Measurements from ENCODE around the gene ZNF646.
A peak's percentile ranks its signal among the peaks of the same experiment; 100 is the strongest.

The ZNF646 gene

GRCh38 chr16:31063843-31064611 is 10.2 kb upstream of the ZNF646 start:
- peak overlapping the region in 1 of 5 donors; percentile 18 for H3K9ac ChIP-seq (ENCODE audit: low read length in 5 of 5)
- H3K9me3 ChIP-seq (ENCODE audit: control insufficient read depth in 5 of 5, low read length in 5 of 5): no peaks in the 10 kb centered on the region
- peak overlapping the region; percentile 84 for H3K27ac ChIP-seq (ENCODE audit: low read depth, low read length)
- no peak overlapping the region for H3K4me3 ChIP-seq (ENCODE audit: low read depth in 1 of 5, low read length in 5 of 5)
- peaks cover 0 to 28% (median 23%) of the 10 kb centered on the region in 5 donors for H3K36me3 ChIP-seq (ENCODE audit: control insufficient read depth in 5 of 5, insufficient read depth in 5 of 5, low read length in 5 of 5)
- peaks cover 6 to 23% (median 18%) of the 10 kb centered on the region in 5 donors for H3K4me1 ChIP-seq (ENCODE audit: control insufficient read depth in 5 of 5, insufficient read depth in 5 of 5, low read length in 5 of 5)
- no peaks in the 10 kb centered on the region for H3K27me3 ChIP-seq (ENCODE audit: control insufficient read depth in 5 of 5, insufficient read depth in 4 of 5, low read length in 5 of 5)

- H3K4me1 ChIP-seq (ENCODE audit: control insufficient read depth in 5 of 5, insufficient read depth in 5 of 5, low read length in 5 of 5): peaks cover 6 to 23% (median 18%) of the 10 kb centered on the region in 5 donors
- H3K4me3 ChIP-seq (ENCODE audit: low read depth in 1 of 5, low read length in 5 of 5): peak overlapping the region in 1 of 5 donors; percentile 32
- H3K36me3 ChIP-seq (ENCODE audit: control insufficient read depth in 5 of 5, insufficient read depth in 5 of 5, low read length in 5 of 5): peaks cover 0 to 28% (median 23%) of the 10 kb centered on the region in 5 donors
- no peaks in the 10 kb centered on the region for H3K9me3 ChIP-seq (ENCODE audit: control insufficient read depth in 5 of 5, low read length in 5 of 5)
- H3K27me3 ChIP-seq (ENCODE audit: control insufficient read depth in 5 of 5, insufficient read depth in 4 of 5, low read length in 5 of 5): no peaks in the 10 kb centered on the region
- H3K27ac ChIP-seq (ENCODE audit: low read depth, low read length): peak overlapping the region; percentile 84
- H3K9ac ChIP-seq (ENCODE audit: low read length in 5 of 5): peak overlapping the region in 2 of 5 donors; percentile 4 to 18
Observed at GRCh38 chr16:31064882-31065461, 9.2 kb upstream of the ZNF646 start.

- Histone ChIP-seq H3K4me3 (ENCODE audit: low read depth in 1 of 5, low read length in 5 of 5) (no peak overlapping the region), H3K4me1 (ENCODE audit: control insufficient read depth in 5 of 5, insufficient read depth in 5 of 5, low read length in 5 of 5) (peaks cover 12 to 32% (median 28%) of the 10 kb centered on the region in 5 donors), H3K9ac (ENCODE audit: low read length in 5 of 5) (no peak overlapping the region), H3K9me3 (ENCODE audit: control insufficient read depth in 5 of 5, low read length in 5 of 5) (no peaks in the 10 kb centered on the region), H3K36me3 (ENCODE audit: control insufficient read depth in 5 of 5, insufficient read depth in 5 of 5, low read length in 5 of 5) (peaks cover 0 to 10% (median 7%) of the 10 kb centered on the region in 5 donors), H3K27ac (ENCODE audit: low read depth, low read length) (no peak overlapping the region), H3K27me3 (ENCODE audit: control insufficient read depth in 5 of 5, insufficient read depth in 4 of 5, low read length in 5 of 5) (no peaks in the 10 kb centered on the region)
Observed at GRCh38 chr16:31067342-31067741, 6.9 kb upstream of the ZNF646 start.

GRCh38 chr16:31071861-31072260 is 2.4 kb upstream of the ZNF646 start:
- Histone ChIP-seq H3K9me3 (ENCODE audit: control insufficient read depth in 5 of 5, low read length in 5 of 5) (no peaks in the 10 kb centered on the region), H3K4me1 (ENCODE audit: control insufficient read depth in 5 of 5, insufficient read depth in 5 of 5, low read length in 5 of 5) (peaks cover 9 to 33% (median 25%) of the 10 kb centered on the region in 5 donors), H3K36me3 (ENCODE audit: control insufficient read depth in 5 of 5, insufficient read depth in 5 of 5, low read length in 5 of 5) (peaks cover 0 to 9% (median 9%) of the 10 kb centered on the region in 5 donors), H3K9ac (ENCODE audit: low read length in 5 of 5) (peak overlapping the region in 3 of 5 donors; percentile 78 to 96 (median 89)), H3K27me3 (ENCODE audit: control insufficient read depth in 5 of 5, insufficient read depth in 4 of 5, low read length in 5 of 5) (no peaks in the 10 kb centered on the region), H3K4me3 (ENCODE audit: low read depth in 1 of 5, low read length in 5 of 5) (peak overlapping the region; percentile 78 to 100 (median 99)), H3K27ac (ENCODE audit: low read depth, low read length) (peak overlapping the region; percentile 90)

GRCh38 chr16:31072540-31073141 is 1.6 kb upstream of the ZNF646 start:
- no peaks in the 10 kb centered on the region for H3K27me3 ChIP-seq (ENCODE audit: control insufficient read depth in 5 of 5, insufficient read depth in 4 of 5, low read length in 5 of 5)
- H3K4me1 ChIP-seq (ENCODE audit: control insufficient read depth in 5 of 5, insufficient read depth in 5 of 5, low read length in 5 of 5): peaks cover 9 to 33% (median 25%) of the 10 kb centered on the region in 5 donors
- peak overlapping the region; percentile 90 for H3K27ac ChIP-seq (ENCODE audit: low read depth, low read length)
- H3K9ac ChIP-seq (ENCODE audit: low read length in 5 of 5): peak overlapping the region; percentile 29 to 96 (median 89)
- H3K9me3 ChIP-seq (ENCODE audit: control insufficient read depth in 5 of 5, low read length in 5 of 5): no peaks in the 10 kb centered on the region
- peak overlapping the region; percentile 78 to 100 (median 99) for H3K4me3 ChIP-seq (ENCODE audit: low read depth in 1 of 5, low read length in 5 of 5)
- peaks cover 0 to 17% (median 16%) of the 10 kb centered on the region in 5 donors for H3K36me3 ChIP-seq (ENCODE audit: control insufficient read depth in 5 of 5, insufficient read depth in 5 of 5, low read length in 5 of 5)

GRCh38 chr16:31073142-31073969 is 866 bp upstream of the ZNF646 start:
- peaks cover 0 to 24% (median 23%) of the 10 kb centered on the region in 5 donors for H3K36me3 ChIP-seq (ENCODE audit: control insufficient read depth in 5 of 5, insufficient read depth in 5 of 5, low read length in 5 of 5)
- H3K27ac ChIP-seq (ENCODE audit: low read depth, low read length): peak overlapping the region; percentile 90
- no peaks in the 10 kb centered on the region for H3K9me3 ChIP-seq (ENCODE audit: control insufficient read depth in 5 of 5, low read length in 5 of 5)
- H3K4me3 ChIP-seq (ENCODE audit: low read depth in 1 of 5, low read length in 5 of 5): peak overlapping the region; percentile 88 to 100 (median 99)
- peak overlapping the region; percentile 29 to 96 (median 89) for H3K9ac ChIP-seq (ENCODE audit: low read length in 5 of 5)
- H3K27me3 ChIP-seq (ENCODE audit: control insufficient read depth in 5 of 5, insufficient read depth in 4 of 5, low read length in 5 of 5): no peaks in the 10 kb centered on the region
- peaks cover 9 to 33% (median 25%) of the 10 kb centered on the region in 5 donors for H3K4me1 ChIP-seq (ENCODE audit: control insufficient read depth in 5 of 5, insufficient read depth in 5 of 5, low read length in 5 of 5)

GRCh38 chr16:31074814-31075183 is 577 bp downstream of the ZNF646 start:
- peak overlapping the region; percentile 90 for H3K27ac ChIP-seq (ENCODE audit: low read depth, low read length)
- H3K9ac ChIP-seq (ENCODE audit: low read length in 5 of 5): peak overlapping the region in 4 of 5 donors; percentile 86 to 96 (median 90)
- H3K9me3 ChIP-seq (ENCODE audit: control insufficient read depth in 5 of 5, low read length in 5 of 5): no peaks in the 10 kb centered on the region
- no peaks in the 10 kb centered on the region for H3K27me3 ChIP-seq (ENCODE audit: control insufficient read depth in 5 of 5, insufficient read depth in 4 of 5, low read length in 5 of 5)
- peaks cover 9 to 33% (median 25%) of the 10 kb centered on the region in 5 donors for H3K4me1 ChIP-seq (ENCODE audit: control insufficient read depth in 5 of 5, insufficient read depth in 5 of 5, low read length in 5 of 5)
- H3K36me3 ChIP-seq (ENCODE audit: control insufficient read depth in 5 of 5, insufficient read depth in 5 of 5, low read length in 5 of 5): peaks cover 0 to 38% (median 38%) of the 10 kb centered on the region in 5 donors
- H3K4me3 ChIP-seq (ENCODE audit: low read depth in 1 of 5, low read length in 5 of 5): peak overlapping the region; percentile 88 to 100 (median 99)

GRCh38 chr16:31076319-31076718 is 2.1 kb downstream of the ZNF646 start:
- Histone ChIP-seq H3K9ac (ENCODE audit: low read length in 5 of 5) (no peak overlapping the region), H3K27ac (ENCODE audit: low read depth, low read length) (no peak overlapping the region), H3K9me3 (ENCODE audit: control insufficient read depth in 5 of 5, low read length in 5 of 5) (no peaks in the 10 kb centered on the region), H3K4me3 (ENCODE audit: low read depth in 1 of 5, low read length in 5 of 5) (no peak overlapping the region), H3K27me3 (ENCODE audit: control insufficient read depth in 5 of 5, insufficient read depth in 4 of 5, low read length in 5 of 5) (no peaks in the 10 kb centered on the region), H3K4me1 (ENCODE audit: control insufficient read depth in 5 of 5, insufficient read depth in 5 of 5, low read length in 5 of 5) (peaks cover 9 to 34% (median 25%) of the 10 kb centered on the region in 5 donors), H3K36me3 (ENCODE audit: control insufficient read depth in 5 of 5, insufficient read depth in 5 of 5, low read length in 5 of 5) (peaks cover 0 to 54% (median 53%) of the 10 kb centered on the region in 5 donors)

GRCh38 chr16:31077024-31077423 is 2.8 kb downstream of the ZNF646 start:
- H3K27ac ChIP-seq (ENCODE audit: low read depth, low read length): no peak overlapping the region
- H3K9ac ChIP-seq (ENCODE audit: low read length in 5 of 5): no peak overlapping the region
- peaks cover 0 to 58% (median 56%) of the 10 kb centered on the region in 5 donors for H3K36me3 ChIP-seq (ENCODE audit: control insufficient read depth in 5 of 5, insufficient read depth in 5 of 5, low read length in 5 of 5)
- no peak overlapping the region for H3K4me3 ChIP-seq (ENCODE audit: low read depth in 1 of 5, low read length in 5 of 5)
- H3K9me3 ChIP-seq (ENCODE audit: control insufficient read depth in 5 of 5, low read length in 5 of 5): no peaks in the 10 kb centered on the region
- H3K27me3 ChIP-seq (ENCODE audit: control insufficient read depth in 5 of 5, insufficient read depth in 4 of 5, low read length in 5 of 5): no peaks in the 10 kb centered on the region
- peaks cover 8 to 35% (median 25%) of the 10 kb centered on the region in 5 donors for H3K4me1 ChIP-seq (ENCODE audit: control insufficient read depth in 5 of 5, insufficient read depth in 5 of 5, low read length in 5 of 5)

All from subcutaneous abdominal adipose tissue (tissue), 5 donors.